ENCODE measurements around the gene FOXO4. TPM values are rescaled to one million over a fixed set of nuclear protein-coding genes. Genes with fewer than 3 reads are reported as not detected.

FOXO4 gene
- total and polyA plus RNA-seq, 10 of the 15 experiments (the other 5 are each of a cell fraction or from before 2014, with no cell fraction given), result 0.05 to 6.9 (median 2.3) TPM

- TF ChIP-seq ZBTB11 (CRISPR knock-in tag; IDR thresholded peaks at IDR 0.05) (no peak), CUX1 (IDR thresholded peaks at IDR 0.05; ENCODE audit: insufficient replicate concordance, low read depth, low read length) (no peak), MTA3 (IDR thresholded peaks at IDR 0.05; ENCODE audit: borderline replicate concordance, low read length) (no peak), DPF2 (IDR thresholded peaks at IDR 0.05) (no peak)
Observed at GRCh38 chrX:71144651-71145050, 49.0 kb downstream of the FOXO4 start, which contains the start of gene NLGN3 (continued).

Measured in GM12878 (cell line).